Measurements from ENCODE around the gene ZBTB16.
A peak's percentile ranks its signal among the peaks of the same experiment; 100 is the strongest.

DNA sequence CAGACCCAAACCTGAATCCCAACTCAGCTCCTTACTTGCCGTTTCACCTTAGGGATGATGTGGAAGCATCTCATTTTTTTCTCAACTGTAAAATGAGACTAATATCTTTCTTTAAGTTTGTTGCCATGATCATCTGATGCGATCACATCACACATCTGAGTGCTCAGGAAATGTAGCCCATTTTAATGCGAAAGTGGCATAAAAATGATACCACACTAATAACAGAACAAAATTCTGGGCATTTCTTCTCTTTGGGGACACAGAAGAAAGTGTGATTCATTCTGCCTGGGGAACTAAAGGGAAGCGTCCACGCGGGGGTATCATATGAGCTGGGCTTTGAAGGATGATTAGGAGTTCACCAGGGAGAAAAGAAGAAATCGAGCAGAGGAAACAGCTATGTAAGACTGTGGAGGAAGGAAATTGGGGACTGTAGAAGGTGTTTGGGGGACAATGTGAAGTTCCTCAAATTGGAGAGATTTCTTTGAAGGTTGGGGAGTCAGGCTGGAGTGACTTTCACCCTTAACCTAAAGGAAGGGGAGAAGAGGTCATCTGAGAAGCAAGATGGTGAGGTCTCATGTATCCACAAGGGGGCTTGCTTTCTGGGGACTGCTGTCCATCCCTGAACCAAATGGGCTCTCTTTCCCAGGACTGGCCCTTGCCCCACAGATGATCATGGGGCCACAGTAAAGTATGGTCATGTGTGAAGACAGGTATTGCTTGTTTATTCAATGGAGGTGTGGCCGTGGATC is 187.0 kb downstream of the ZBTB16 start:
- TF ChIP-seq CREB1 (CRISPR knock-in tag; IDR thresholded peaks at IDR 0.05; ENCODE audit: low read depth) (no peak), CTCF (conservative IDR thresholded peaks at IDR 0.05; ENCODE audit: low read depth in 2 of 2) (peak in 1 of 2 experiments; percentile 28; a peak in 1 of 4 replicates), POLR2AphosphoS5 (IDR thresholded peaks at IDR 0.05; ENCODE audit: low read depth) (no peak), EZH2phosphoT487 (IDR thresholded peaks at IDR 0.05; ENCODE audit: unreplicated experiment) (no peak), EZH2 (IDR thresholded peaks at IDR 0.05; ENCODE audit: low read depth, unreplicated experiment) (no peak), ZNF462 (CRISPR knock-in tag; IDR thresholded peaks at IDR 0.05) (no peak), NANOG (IDR thresholded peaks at IDR 0.05; ENCODE audit: borderline replicate concordance) (no peak)
- TF ChIP-seq, protein P1, sequence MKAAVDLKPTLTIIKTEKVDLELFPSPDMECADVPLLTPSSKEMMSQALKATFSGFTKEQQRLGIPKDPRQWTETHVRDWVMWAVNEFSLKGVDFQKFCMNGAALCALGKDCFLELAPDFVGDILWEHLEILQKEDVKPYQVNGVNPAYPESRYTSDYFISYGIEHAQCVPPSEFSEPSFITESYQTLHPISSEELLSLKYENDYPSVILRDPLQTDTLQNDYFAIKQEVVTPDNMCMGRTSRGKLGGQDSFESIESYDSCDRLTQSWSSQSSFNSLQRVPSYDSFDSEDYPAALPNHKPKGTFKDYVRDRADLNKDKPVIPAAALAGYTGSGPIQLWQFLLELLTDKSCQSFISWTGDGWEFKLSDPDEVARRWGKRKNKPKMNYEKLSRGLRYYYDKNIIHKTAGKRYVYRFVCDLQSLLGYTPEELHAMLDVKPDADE (IDR thresholded peaks at IDR 0.05): no peak

All from GM23338 (cell line).